CD4-positive, alpha-beta T cell (primary cell): ENCODE measurements around the gene TRIM34. TPM values are rescaled to one million over a fixed set of nuclear protein-coding genes. Genes with fewer than 3 reads are reported as not detected.
"Not testable (repeated sequence)": the region's sequence is repeated elsewhere in the genome, so short reads cannot be mapped to it uniquely, and the experiment has no call there.

Experiments used
- ATAC-seq: fragments of 200-7000 bp; cut with Tn5 transposase; one replicate; pipeline ENCODE4 v1.10.0; 2022; ENCODE audit warnings: mild to moderate bottlenecking; ENCODE audit not compliant: poor library complexity
- CTCF ChIA-PET: fragments of 350-600 bp; sonication (Branson Sonifier 250); formaldehyde crosslinking; loops from one replicate; lab custom pipeline; 2021; ENCODE audit warnings: antibody characterized with exemption, inconsistent platforms; lab: Charles Lee
- POLR2A ChIA-PET: fragments of 350-600 bp; sonication (Branson Sonifier 250); formaldehyde crosslinking; loops from one replicate; lab custom pipeline; 2021; ENCODE audit warnings: antibody characterized with exemption, inconsistent platforms; lab: Charles Lee
- DNase-seq, 14 experiments: peaks; one replicate each; pipeline ENCODE4 v3.0.0-alpha.2; 2013 to 2020; ENCODE audit warnings: mixed read lengths in 2 of 14
- H3K27ac ChIP-seq, 2 donors: one replicate each; pipeline versions ENCODE4 v1.5.1 to v1.7.0; 2013; ENCODE audit warnings: low read length in 2 of 2, low read depth in 1 of 2, mild to moderate bottlenecking in 1 of 2
- H3K27me3 ChIP-seq, 2 experiments: 1 replicate in 1 of 2; 2 replicates in 1 of 2; pipeline versions ENCODE4 v1.6.1 to v1.7.0; 2013; ENCODE audit warnings: low read length in 2 of 2, control low read depth in 1 of 2, mild to moderate bottlenecking in 1 of 2, moderate library complexity in 1 of 2; ENCODE audit not compliant: insufficient read depth in 2 of 2, control insufficient read depth in 1 of 2
- H3K36me3 ChIP-seq: one replicate; pipeline ENCODE4 v1.6.1; 2013; ENCODE audit warnings: low read length, control low read depth; ENCODE audit not compliant: insufficient read depth
- H3K4me1 ChIP-seq: one replicate; pipeline ENCODE4 v1.6.1; 2013; ENCODE audit warnings: low read length, control low read depth; ENCODE audit not compliant: insufficient read depth
- H3K4me3 ChIP-seq: one replicate; pipeline ENCODE4 v1.5.1; 2013; ENCODE audit warnings: mild to moderate bottlenecking, low read length, moderate library complexity
- H3K9me3 ChIP-seq, 2 experiments: 1 replicate in 1 of 2; 2 replicates in 1 of 2; pipeline versions ENCODE4 v1.6.1 to v1.7.0; 2013; ENCODE audit warnings: low read length in 2 of 2, mild to moderate bottlenecking in 2 of 2, control low read depth in 1 of 2, moderate library complexity in 1 of 2; ENCODE audit not compliant: control insufficient read depth in 1 of 2, insufficient read depth in 1 of 2
- H3K27ac Mint-ChIP-seq: one replicate; pipeline ENCODE4 v1.8.0; 2020; ENCODE audit warnings: mixed read lengths
- H3K27me3 Mint-ChIP-seq: one replicate; pipeline ENCODE4 v1.8.0; 2021; ENCODE audit warnings: mixed read lengths
- H3K36me3 Mint-ChIP-seq: one replicate; pipeline ENCODE4 v1.8.0; 2021; ENCODE audit warnings: low read depth, mixed read lengths
- H3K4me1 Mint-ChIP-seq: one replicate; pipeline ENCODE4 v1.8.0; 2021; ENCODE audit warnings: low read depth, mixed read lengths
- H3K4me3 Mint-ChIP-seq: one replicate; pipeline ENCODE4 v1.8.0; 2020; ENCODE audit warnings: mild to moderate bottlenecking, mixed read lengths
- H3K9me3 Mint-ChIP-seq: one replicate; pipeline ENCODE4 v1.8.0; 2020; ENCODE audit warnings: mixed read lengths
- intact Hi-C, 2 experiments: fragments of 100-400 bp; cut with DNase I in 1 of 2; cut with micrococcal nuclease in 1 of 2; formaldehyde crosslinking; loops; one replicate each; pipeline versions ENCODE4 v1.15.1 to v1.9.0; 2023 to 2025; cut with DNase I, micrococcal nuclease
- total RNA-seq, 174 experiments: library from RNA in 2 of 174; stranded (reverse) in 2 of 174; gene quantifications; one replicate each; pipeline ENCODE4 v1.2.3 and lab custom pipeline; 2021 to 2026
- TF ChIP-seq, protein P1 (sequence below): fragments of 200-600 bp; IDR thresholded peaks from one replicate; pipeline ENCODE4 v1.8.0; 2022; ENCODE audit warnings: antibody characterized with exemption, mild to moderate bottlenecking

TRIM34 gene
- total RNA-seq, 2 experiments from 2014 or later: 3.0 to 3.5 TPM

DNA sequence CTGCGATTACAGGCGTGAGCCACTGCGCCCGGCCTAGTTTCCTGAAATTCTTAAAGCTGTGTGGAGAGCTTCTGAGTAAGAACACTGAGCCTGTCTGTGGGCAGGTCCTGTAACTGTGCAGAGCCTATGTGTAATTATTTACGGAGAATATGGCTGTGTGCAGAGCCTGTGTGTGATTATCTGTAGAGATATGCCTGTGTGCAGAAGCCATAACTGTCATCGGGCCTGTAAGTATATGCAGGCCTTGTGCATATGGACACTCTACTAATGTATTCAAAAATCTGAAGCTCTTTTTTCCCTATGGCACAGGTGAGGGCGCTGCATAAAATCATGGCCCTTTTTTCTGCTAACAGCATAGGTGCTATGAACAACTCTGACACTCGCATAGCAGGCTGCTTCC is 44.2 kb upstream of the TRIM34 start, which contains the start of gene OR52B6:
TSS of gene OR52B6 (plus strand) at position 301 of the 400 bp plus-strand sequence. CDS start at position 301, 0 bp downstream.
- Histone ChIP-seq H3K27ac (no peak within 1 kb of the TSS), H3K4me3 (no peak within 1 kb of the TSS), H3K27me3 (no peaks in the 10 kb centered on the region), H3K9me3 (no peaks in the 10 kb centered on the region), H3K4me1 (no peaks in the 10 kb centered on the region), H3K36me3 (no peaks in the 10 kb centered on the region)
- Mint-ChIP-seq H3K4me3 (no peak within 1 kb of the TSS), H3K36me3 (no peaks in the 10 kb centered on the region), H3K9me3 (peaks cover 2% of the 10 kb centered on the region), H3K27me3 (no peaks in the 10 kb centered on the region), H3K4me1 (no peaks in the 10 kb centered on the region), H3K27ac (no peak within 1 kb of the TSS)
- TF ChIP-seq, protein P1, sequence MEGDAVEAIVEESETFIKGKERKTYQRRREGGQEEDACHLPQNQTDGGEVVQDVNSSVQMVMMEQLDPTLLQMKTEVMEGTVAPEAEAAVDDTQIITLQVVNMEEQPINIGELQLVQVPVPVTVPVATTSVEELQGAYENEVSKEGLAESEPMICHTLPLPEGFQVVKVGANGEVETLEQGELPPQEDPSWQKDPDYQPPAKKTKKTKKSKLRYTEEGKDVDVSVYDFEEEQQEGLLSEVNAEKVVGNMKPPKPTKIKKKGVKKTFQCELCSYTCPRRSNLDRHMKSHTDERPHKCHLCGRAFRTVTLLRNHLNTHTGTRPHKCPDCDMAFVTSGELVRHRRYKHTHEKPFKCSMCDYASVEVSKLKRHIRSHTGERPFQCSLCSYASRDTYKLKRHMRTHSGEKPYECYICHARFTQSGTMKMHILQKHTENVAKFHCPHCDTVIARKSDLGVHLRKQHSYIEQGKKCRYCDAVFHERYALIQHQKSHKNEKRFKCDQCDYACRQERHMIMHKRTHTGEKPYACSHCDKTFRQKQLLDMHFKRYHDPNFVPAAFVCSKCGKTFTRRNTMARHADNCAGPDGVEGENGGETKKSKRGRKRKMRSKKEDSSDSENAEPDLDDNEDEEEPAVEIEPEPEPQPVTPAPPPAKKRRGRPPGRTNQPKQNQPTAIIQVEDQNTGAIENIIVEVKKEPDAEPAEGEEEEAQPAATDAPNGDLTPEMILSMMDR: no peak
- ATAC-seq: no peak
- intact Hi-C loops: no loop called here
- ChIA-PET POLR2A (no interaction called here), CTCF (no interaction called here)
- DNase-seq: no peak

DNA sequence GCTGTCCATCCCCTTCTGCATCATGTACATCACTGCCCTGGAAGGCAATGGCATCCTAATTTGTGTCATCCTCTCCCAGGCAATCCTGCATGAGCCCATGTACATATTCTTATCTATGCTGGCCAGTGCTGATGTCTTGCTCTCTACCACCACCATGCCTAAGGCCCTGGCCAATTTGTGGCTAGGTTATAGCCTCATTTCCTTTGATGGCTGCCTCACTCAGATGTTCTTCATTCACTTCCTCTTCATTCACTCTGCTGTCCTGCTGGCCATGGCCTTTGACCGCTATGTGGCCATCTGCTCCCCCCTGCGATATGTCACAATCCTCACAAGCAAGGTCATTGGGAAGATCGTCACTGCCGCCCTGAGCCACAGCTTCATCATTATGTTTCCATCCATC is 43.8 kb upstream of the TRIM34 start:
- H3K27me3 Mint-ChIP-seq: no peaks in the 10 kb centered on the region
- Histone ChIP-seq H3K9me3 (no peaks in the 10 kb centered on the region), H3K27me3 (no peaks in the 10 kb centered on the region), H3K27ac (no peak overlapping the region), H3K4me3 (no peak overlapping the region), H3K36me3 (no peaks in the 10 kb centered on the region), H3K4me1 (no peaks in the 10 kb centered on the region)
- H3K36me3 Mint-ChIP-seq: no peaks in the 10 kb centered on the region
- POLR2A ChIA-PET: no interaction called here
- TF ChIP-seq, protein P1: no peak
- no peak for DNase-seq
- no peak for ATAC-seq
- intact Hi-C loops: no loop called here
- H3K27ac Mint-ChIP-seq: no peak overlapping the region
- peaks cover 2% of the 10 kb centered on the region for H3K9me3 Mint-ChIP-seq
- H3K4me3 Mint-ChIP-seq: no peak overlapping the region
- CTCF ChIA-PET: no interaction called here
- no peaks in the 10 kb centered on the region for H3K4me1 Mint-ChIP-seq

DNA sequence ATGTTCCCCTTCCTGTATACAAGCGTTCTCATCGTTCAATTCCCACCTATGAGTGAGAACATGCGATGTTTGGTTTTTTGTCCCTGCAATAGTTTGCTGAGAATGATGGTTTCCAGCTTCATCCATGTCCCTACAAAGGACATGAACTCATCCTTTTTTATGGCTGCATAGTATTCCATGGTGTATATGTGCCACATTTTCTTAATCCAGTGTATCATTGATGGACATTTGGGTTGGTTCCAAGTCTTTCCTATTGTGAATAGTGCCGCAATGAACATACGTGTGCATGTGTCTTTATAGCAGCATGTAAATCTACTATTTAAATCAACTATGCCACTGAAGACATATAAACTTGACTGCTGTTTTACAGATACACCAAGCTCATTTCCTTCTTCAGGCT is 40.3 kb upstream of the TRIM34 start:
- H3K27ac Mint-ChIP-seq, H3K36me3 Mint-ChIP-seq, H3K27ac ChIP-seq, ATAC-seq, CTCF ChIA-PET, H3K36me3 ChIP-seq, POLR2A ChIA-PET, H3K4me3 Mint-ChIP-seq, H3K9me3 ChIP-seq, H3K27me3 ChIP-seq, H3K4me1 ChIP-seq, intact Hi-C loops, H3K4me3 ChIP-seq, H3K27me3 Mint-ChIP-seq, H3K9me3 Mint-ChIP-seq, H3K4me1 Mint-ChIP-seq, DNase-seq: not testable (repeated sequence)

DNA sequence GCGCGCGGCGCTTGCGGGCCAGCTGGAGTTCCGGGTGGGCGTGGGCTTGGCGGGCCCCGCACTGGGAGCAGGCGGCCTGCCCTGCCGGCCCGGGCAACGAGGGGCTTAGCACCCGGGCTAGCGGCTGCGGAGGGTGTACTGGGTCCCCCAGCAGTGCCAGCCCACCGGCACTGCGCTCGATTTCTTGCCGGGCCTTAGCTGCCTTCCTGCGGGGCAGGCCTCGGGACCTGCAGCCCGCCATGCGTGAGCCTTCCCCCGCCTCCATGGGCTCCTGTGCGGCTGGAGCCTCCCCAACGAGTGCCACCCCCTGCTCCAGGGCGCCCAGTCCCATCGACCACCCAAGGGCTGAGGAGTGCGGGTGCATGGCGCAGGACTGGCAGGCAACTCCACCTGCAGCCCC is 34.9 kb upstream of the TRIM34 start:
- POLR2A ChIA-PET, H3K27ac ChIP-seq, H3K4me3 Mint-ChIP-seq: not testable (repeated sequence)

More for the DNA sequence above, 34.9 kb upstream of the TRIM34 start:
- DNase-seq, H3K4me1 ChIP-seq, H3K4me3 ChIP-seq, H3K36me3 Mint-ChIP-seq, H3K27me3 Mint-ChIP-seq, H3K27me3 ChIP-seq, H3K27ac Mint-ChIP-seq, H3K9me3 Mint-ChIP-seq, CTCF ChIA-PET, ATAC-seq, H3K36me3 ChIP-seq, intact Hi-C loops, H3K4me1 Mint-ChIP-seq, H3K9me3 ChIP-seq: not testable (repeated sequence)
